Vagina (tissue), 2 donors: Measurements from ENCODE around the gene PIK3R1.

Experiments
- CTCF ChIP-seq, 3 experiments: fragments of 450-650 bp in 2 of 3; fragments of 200-600 bp in 1 of 3; sonication (generic) in 1 of 3; IDR thresholded peaks; one replicate each; pipeline ENCODE4 v1.5.1; 2017 to 2019; ENCODE audit warnings: antibody characterized with exemption in 3 of 3, mild to moderate bottlenecking in 2 of 3, moderate library complexity in 2 of 3
- POLR2A ChIP-seq, 2 donors: fragments of 450-650 bp; IDR thresholded peaks; one replicate each; pipeline ENCODE4 v1.6.1; 2017; ENCODE audit warnings: antibody characterized with exemption in 2 of 2, mild to moderate bottlenecking in 2 of 2, moderate library complexity in 2 of 2

GRCh38 chr5:68345582-68345981 lies 130.0 kb downstream of the PIK3R1 start:
- TF ChIP-seq CTCF (IDR thresholded peaks at IDR 0.05) = no peak
- no peak for TF ChIP-seq POLR2A (IDR thresholded peaks at IDR 0.05)
